Left renal cortex interstitium (tissue), 4 donors: ENCODE results near the gene METTL5. TPM values are rescaled to one million over a fixed set of nuclear protein-coding genes. Genes with fewer than 3 reads are reported as not detected.
A peak's percentile ranks its signal among the peaks of the same experiment; 100 is the strongest.

ENCODE experiments used
- DNase-seq, 4 donors: peaks; one replicate each; pipeline ENCODE4 v3.0.0-alpha.2; 2013; ENCODE audit warnings: low read depth in 4 of 4, low spot score in 2 of 4, missing footprints in 1 of 4
- polyA plus RNA-seq, 4 donors: library from polyadenylated mRNA; unstranded; fragments of 120-200 nt; gene quantifications; one replicate each; pipeline ENCODE4 v1.2.1, GENCODE V29; 2013; ENCODE audit not compliant: insufficient read length in 4 of 4

Gene METTL5
- polyA plus RNA-seq, 4 donors: 44.4 to 50.5 (median 48.0) TPM

- DNase-seq: no peak
Observed at GRCh38 chr2:169795181-169795580, 29.5 kb downstream of the METTL5 start.

- DNase-seq: no peak
Observed at GRCh38 chr2:169790581-169790980, 34.1 kb downstream of the METTL5 start.

GRCh38 chr2:169782513-169782912 is 42.2 kb downstream of the METTL5 start:
- no peak for DNase-seq

- DNase-seq: no peak
Observed at GRCh38 chr2:169781249-169782013, 43.3 kb downstream of the METTL5 start.

- no peak for DNase-seq
Observed at GRCh38 chr2:169778446-169778845, 46.3 kb downstream of the METTL5 start.

- DNase-seq: no peak
Observed at GRCh38 chr2:169776252-169776761, 48.4 kb downstream of the METTL5 start.

- DNase-seq: no peak
Observed at GRCh38 chr2:169775765-169776164, 48.9 kb downstream of the METTL5 start.

GRCh38 chr2:169775354-169775753 is 49.4 kb downstream of the METTL5 start:
- no peak for DNase-seq

GRCh38 chr2:169772651-169773050 is 52.1 kb downstream of the METTL5 start:
- no peak for DNase-seq

GRCh38 chr2:169771612-169772011 is 53.1 kb downstream of the METTL5 start:
- DNase-seq: no peak

GRCh38 chr2:169771021-169771420 is 53.7 kb downstream of the METTL5 start:
- DNase-seq: no peak

- no peak for DNase-seq
Observed at GRCh38 chr2:169768262-169768995, 56.3 kb downstream of the METTL5 start.

- DNase-seq: peak in 1 of 4 donors; percentile 69
Observed at GRCh38 chr2:169767243-169767888, 57.3 kb downstream of the METTL5 start.

- DNase-seq: no peak
Observed at GRCh38 chr2:169765523-169765922, 59.2 kb downstream of the METTL5 start.

- DNase-seq: no peak
Observed at GRCh38 chr2:169761970-169762292, 62.8 kb downstream of the METTL5 start.

Other genes starting within 250 kb of the METTL5 start
- gene PPIG, start 240.6 kb downstream of the METTL5 start, polyA plus RNA-seq: 100 to 1,000 TPM in 3 of 4 donors, 10 to 100 TPM in 1; 84.1 to 111 (median 102) TPM
- gene CFAP210, start 130.5 kb downstream of the METTL5 start, polyA plus RNA-seq: 1 to 10 TPM; 1.6 to 3.1 (median 2.6) TPM
- 10 to 100 TPM; 10.3 to 19.7 (median 14.7) TPM for gene PHOSPHO2, start 130.4 kb downstream of the METTL5 start, polyA plus RNA-seq
- 10 to 100 TPM; 25.9 to 41.5 (median 35.4) TPM for gene KLHL23, start 91.1 kb downstream of the METTL5 start, polyA plus RNA-seq
- gene SSB, start 26.0 kb downstream of the METTL5 start, polyA plus RNA-seq: 100 to 1,000 TPM; 165 to 206 (median 183) TPM
- 10 to 100 TPM; 30.4 to 47.2 (median 39.1) TPM for gene UBR3, start 2.5 kb upstream of the METTL5 start, polyA plus RNA-seq